NCI-H1105 (cell line): ENCODE results near the gene ASB17.
A peak's percentile ranks its signal among the peaks of the same experiment; 100 is the strongest.
"Not testable (repeated sequence)": the region's sequence is repeated elsewhere in the genome, so short reads cannot be mapped to it uniquely, and the experiment has no call there.

Experiments
- DNase-seq: peaks from one replicate; lab custom pipeline; 2025; lab: John Stamatoyannopoulos, UW

The ASB17 gene, protein sequence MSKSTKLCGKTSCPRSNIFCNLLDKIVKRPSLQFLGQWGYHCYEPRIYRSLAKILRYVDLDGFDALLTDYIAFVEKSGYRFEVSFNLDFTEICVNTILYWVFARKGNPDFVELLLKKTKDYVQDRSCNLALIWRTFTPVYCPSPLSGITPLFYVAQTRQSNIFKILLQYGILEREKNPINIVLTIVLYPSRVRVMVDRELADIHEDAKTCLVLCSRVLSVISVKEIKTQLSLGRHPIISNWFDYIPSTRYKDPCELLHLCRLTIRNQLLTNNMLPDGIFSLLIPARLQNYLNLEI

GRCh38 chr1:75932304-75932703 lies at the start of gene ASB17:
ASB17 (minus strand) TSS chr1:75932404; CDS start chr1:75932291, 113 bp downstream.
- no peak for DNase-seq

DNA sequence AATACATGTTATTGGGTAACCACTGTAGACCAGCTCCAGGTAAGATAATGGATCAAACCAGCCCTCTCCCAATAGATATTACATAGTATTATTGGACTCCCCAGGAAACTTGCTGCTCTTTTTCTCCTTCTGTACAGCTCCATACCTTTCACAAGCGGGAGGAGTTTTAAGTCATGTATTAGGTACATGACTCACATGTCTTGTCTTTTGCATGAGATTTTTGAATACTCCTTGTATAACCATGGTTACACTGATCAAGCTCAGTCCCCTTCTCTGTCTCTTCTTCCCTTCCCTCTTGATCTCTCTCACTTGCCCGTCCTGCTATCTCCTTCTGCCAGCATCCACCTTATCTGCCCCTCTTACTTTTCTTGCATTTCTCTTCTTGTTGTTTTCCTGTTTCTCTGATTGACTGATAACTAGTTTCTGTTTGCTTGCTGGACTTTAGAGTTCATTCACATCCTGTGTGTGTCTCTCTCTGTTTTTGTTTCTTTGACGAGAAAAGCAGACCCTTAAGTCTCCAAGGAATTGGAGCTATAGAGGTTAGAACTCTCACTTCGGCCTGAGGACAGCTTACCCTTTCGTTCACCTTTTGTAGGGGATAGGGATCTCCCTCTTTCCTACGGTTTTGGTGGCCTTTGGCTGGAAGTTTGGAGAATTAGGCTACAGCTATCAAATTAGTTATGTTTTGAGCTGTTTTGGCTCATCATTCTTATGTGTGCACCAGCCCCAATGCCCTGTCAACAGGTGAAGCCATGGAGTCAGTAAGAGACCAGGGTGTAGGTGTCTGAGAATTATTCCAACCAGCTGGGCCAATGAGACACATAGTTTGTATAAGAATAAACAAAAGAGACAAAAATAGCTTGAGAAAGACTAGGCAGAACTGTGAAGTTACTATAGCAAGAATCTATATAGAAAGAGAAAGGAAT lies 49.0 kb upstream of the ASB17 start:
- no peak for DNase-seq

DNA sequence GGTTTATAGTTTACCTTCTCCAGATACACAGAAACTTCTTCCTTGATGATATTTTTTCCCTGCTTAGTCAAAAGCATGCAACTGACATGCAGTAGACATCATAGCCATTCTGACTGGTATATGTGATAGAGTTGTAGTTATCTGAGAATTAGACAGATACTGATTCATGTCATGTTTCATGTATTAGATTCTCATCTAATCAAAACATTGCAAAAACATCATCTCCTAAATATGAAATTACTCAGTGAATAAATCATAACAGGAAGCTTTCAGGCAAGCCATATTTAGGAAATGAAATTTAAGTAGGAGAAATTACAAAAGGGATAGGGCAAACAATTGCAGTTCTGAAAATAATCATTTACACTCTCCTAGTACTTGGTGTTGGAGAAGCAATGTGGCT lies 38.4 kb upstream of the ASB17 start:
- DNase-seq = no peak

GRCh38 chr1:75969550-75969949 lies 37.3 kb upstream of the ASB17 start:
- DNase-seq = no peak

DNA sequence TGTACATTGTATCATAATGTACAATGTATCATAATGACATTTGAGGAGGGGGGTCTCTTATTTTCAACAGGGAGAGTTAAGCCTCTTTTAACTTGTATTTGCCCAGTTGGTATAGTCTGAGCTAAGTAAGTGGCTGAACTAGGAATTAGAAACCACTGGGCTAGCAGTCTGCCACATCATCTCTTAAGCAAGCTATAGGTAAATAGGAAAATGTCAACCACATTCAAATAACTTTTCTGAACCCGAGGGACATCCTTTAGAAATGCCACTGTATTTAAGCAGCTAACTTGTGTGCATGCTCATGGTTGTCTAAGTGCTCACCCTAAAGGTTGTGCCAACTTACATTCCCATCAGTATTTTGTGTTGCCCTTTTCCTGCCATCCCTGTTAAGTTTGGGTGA lies 35.5 kb upstream of the ASB17 start:
- DNase-seq = no peak

GRCh38 chr1:75964760-75965408 lies 32.7 kb upstream of the ASB17 start:
- no peak for DNase-seq

DNA sequence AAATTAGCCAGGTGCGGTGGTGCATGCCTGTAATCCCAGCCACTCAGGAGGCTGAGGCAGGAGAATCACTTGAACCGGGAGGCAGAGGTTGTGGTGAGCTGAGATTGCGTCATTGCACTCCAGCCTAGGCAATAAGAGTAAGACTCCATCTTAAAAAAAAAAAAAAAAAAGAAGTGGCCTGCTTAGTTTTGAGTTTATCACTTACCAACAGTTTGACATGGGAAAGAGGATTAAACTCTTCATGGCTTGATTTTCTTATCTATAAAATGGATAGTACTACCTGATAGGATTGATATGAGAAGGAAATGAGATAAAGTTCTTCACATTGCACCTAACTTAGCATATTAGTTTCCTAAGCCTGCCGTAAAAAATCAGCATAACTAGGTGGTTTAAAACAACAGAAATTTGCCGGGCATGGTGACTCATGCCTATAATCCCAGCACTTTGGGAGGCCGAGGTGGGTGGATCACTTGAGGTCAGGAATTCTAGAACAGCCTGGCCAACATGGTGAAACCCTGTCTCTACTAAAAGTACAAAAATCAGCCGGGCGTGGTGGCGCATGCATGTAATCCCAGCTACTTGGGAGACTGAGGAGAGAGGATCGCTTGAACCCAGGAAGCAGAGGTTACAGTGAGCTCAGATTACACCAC lies 32.0 kb upstream of the ASB17 start:
- not testable (repeated sequence) for DNase-seq

GRCh38 chr1:75954586-75954985 lies 22.4 kb upstream of the ASB17 start:
- DNase-seq = no peak

- no peak for DNase-seq
Measured at GRCh38 chr1:75953461-75953860, 21.3 kb upstream of the ASB17 start.

- no peak for DNase-seq
Measured at GRCh38 chr1:75952016-75952415, 19.8 kb upstream of the ASB17 start.

DNA sequence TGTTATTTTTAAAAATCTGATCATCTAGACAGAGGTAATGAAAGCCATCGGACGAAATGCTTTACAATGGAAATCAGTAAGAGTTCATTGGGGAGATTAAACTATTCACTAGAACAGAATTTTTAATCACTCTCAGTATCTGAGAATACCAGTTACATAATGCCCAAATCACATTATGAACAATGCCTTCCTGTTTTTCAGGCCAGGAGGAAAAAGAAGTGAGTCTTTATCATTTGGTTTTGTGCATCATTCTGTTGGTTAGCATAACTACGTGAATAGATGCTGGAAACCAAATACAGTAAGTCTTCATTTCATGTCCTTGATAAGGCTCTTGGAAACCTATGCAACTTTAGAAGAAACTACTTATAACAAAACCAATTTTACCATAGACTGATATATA lies 18.0 kb upstream of the ASB17 start:
- DNase-seq = no peak

GRCh38 chr1:75943037-75943436 lies 10.8 kb upstream of the ASB17 start:
- not testable (repeated sequence) for DNase-seq

DNA sequence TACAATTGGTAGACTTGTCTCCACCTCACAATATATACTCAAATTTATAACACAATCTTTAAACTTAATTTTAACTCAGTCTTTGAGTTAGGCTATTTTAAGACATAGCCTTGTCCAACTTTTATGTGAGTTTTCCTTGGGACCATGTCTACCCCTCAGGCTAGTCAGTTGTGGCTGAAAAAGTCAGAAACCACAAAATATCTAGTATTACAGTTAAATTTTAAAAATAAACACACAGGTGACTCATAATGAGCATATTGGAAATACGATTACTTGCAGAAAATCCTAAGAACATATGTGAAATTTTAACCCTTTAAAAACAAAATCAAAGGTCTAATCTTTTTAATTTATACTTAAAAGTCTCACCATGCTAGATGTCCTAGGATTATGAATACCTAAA lies 4.8 kb upstream of the ASB17 start:
- no peak for DNase-seq

DNA sequence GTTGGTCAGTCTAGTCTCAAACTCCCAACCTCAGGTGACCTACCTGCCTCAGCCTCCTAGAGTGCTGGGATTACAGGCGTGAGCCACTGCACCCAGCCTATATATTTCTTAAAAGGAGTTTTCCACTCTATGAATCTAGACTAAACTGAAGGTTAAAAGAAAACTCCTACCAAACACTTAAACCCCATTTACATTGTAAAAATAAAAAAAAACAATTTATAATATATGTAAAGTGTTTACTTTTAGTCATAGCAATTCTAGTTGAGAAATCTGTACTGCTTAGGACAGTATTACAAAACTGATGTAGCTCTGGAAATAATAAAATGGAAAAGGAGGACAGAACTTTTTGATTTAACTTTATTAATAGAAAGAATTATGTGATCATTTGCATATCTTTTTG lies 9.5 kb downstream of the ASB17 start:
- no peak for DNase-seq

DNA sequence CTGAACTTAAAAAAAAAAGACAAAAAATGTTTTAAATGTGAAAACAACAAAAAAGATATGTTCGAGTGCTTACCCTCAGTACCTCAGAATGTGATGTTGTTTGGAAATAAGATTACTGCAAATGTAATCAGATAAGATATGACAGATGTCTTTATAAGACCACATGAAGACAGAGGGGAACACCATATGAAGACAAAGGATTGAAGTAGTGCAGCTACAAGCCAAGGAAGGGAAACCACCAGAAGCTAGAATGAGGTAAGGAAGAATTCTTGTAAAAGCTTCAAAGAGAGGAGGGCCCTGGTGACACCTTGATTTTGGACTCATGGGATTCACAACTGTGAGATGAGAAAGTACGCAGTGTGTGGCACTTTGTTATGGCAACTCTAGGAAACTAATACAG lies 15.4 kb downstream of the ASB17 start:
- DNase-seq = no peak

GRCh38 chr1:75908717-75909152 lies 23.5 kb downstream of the ASB17 start:
- DNase-seq = no peak

DNA sequence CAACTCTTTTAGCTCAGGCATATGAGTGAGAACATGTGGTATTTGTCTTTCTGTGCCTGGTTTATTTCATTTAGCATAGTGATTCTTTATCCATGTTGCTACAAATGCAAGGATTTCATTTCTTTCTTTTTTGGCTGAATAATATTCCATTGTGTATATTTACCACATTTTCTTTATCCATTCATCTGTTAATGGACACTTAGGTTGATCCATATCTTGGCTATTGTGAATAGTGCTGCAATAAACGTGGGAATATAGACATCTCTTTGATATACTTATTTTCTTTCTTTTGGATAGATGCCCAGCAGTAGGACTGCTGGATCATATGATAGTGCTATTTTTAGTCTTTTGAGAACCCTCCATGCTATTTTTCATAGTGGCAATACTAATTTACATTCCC lies 30.8 kb downstream of the ASB17 start:
- peak; percentile 14 for DNase-seq

- no peak for DNase-seq
Measured at GRCh38 chr1:75884437-75884836, 47.8 kb downstream of the ASB17 start.

GRCh38 chr1:75879985-75880384 lies 52.2 kb downstream of the ASB17 start:
- no peak for DNase-seq

DNA sequence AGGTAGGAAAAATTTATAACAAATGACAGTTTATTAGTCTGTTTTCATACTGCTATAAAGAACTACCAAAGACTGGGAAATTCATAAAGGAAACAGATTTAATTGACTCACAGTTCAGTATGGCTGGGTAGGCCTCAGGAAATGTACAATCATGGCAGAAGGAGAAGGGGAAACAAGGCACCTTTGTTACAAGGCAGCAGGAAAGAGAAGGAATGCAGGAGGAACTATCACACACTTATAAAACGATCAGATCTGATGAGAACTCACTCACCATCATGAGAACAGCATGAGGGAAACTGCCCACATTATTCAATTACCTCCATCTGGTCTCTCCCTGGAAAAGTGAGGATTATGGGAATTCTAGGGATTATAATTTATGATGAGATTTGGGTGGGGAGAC lies 61.3 kb downstream of the ASB17 start:
- DNase-seq = no peak
